ENCODE data around the gene HNRNPLL.

The HNRNPLL gene

DNA sequence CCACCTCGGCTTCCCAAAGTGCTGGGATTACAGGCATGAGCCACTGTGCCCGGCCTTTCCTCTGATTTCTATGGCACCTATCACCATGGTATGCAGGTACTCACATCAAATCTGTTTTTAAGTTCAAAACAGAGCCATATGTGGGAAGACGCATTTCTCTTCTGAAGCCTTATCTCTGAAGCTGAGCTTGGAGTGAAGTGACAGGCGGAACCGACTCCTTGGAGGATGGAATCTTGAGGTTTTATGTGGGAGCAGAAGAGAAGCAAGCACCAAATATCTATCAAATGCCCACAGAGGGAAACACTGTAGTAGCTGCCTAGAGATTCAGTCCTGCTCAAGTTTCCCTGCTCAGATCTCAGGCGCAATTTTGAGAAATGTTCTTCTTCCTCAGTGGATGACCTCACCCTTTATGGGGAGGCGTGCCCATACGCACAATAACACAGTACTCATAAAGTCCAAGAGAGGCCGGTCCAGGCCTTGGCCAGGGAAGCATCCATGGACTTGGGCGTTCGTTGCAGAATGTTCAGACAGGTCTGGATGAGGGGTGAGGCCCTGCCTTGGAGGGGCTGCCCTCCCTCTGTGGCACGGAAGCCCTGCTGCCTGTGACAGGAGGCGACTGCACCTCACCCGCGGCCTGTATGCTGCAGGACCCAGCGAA, 67.9 kb downstream of the HNRNPLL start:
- TF ChIP-seq, protein P1, sequence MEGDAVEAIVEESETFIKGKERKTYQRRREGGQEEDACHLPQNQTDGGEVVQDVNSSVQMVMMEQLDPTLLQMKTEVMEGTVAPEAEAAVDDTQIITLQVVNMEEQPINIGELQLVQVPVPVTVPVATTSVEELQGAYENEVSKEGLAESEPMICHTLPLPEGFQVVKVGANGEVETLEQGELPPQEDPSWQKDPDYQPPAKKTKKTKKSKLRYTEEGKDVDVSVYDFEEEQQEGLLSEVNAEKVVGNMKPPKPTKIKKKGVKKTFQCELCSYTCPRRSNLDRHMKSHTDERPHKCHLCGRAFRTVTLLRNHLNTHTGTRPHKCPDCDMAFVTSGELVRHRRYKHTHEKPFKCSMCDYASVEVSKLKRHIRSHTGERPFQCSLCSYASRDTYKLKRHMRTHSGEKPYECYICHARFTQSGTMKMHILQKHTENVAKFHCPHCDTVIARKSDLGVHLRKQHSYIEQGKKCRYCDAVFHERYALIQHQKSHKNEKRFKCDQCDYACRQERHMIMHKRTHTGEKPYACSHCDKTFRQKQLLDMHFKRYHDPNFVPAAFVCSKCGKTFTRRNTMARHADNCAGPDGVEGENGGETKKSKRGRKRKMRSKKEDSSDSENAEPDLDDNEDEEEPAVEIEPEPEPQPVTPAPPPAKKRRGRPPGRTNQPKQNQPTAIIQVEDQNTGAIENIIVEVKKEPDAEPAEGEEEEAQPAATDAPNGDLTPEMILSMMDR (conservative IDR thresholded peaks at IDR 0.05; ENCODE audit: low read length), result no peak
- no peak overlapping the region for H3K4me3 ChIP-seq (ENCODE audit: low read length)
- DNase-seq (ENCODE audit: low read depth), result no peak

DNA sequence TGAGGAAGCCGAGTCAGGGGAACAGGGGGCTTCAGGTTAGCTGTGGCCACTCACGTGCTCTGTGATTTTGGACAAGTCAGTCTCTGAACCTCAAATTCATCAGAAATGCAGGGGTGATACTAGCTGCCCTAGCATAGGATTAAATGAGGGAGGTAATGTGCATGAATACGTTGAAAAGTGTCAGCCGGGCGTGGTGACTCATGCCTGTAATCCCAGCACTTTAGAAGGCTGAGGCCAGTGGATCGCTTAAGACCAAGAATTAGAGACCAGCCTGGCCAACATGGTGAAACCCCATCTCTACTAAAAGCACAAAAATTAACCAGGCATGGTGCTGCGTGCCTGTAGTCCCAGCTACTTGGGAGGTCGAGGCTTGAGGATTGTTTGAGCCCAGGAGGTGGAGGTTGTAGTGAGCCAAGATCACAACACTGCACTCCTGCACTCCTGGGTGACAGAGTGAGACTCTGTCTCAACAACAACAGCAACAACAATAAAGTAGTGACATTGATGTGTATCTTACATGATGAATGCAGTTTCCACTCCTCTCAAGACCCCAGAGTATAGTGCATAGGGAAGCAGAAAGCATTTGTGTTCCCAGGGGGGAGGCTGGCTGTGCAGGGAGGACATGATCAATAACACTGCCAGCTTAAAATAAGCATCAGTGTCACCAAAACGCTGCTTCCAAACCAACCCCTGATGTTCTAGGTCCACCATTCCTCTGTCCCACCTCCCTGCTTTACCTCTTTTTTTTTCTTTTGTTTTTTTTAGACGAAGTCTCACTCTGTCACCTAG, 68.8 kb downstream of the HNRNPLL start:
- TF ChIP-seq, protein P1 (conservative IDR thresholded peaks at IDR 0.05; ENCODE audit: low read length), result no peak
- DNase-seq (ENCODE audit: low read depth), result no peak

DNA sequence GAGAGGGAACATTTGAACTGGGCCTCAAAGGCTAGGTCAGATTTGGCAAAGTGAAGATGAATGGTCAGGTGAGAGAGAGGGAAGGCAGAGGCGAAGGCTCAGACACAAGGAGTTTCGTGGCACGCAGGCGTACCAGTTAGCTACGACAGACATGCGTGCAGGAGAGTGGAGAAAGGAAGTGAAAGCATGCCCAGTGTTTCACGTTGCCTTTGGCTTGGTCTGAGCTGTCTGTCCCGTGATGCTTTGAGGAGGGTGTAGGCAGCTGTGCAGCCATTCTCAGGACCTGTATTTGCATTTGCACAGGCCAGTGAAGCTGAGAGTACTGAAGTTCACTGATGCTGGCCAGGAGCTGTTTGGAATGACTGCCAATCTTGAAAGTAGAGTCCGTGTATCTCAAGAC, 69.5 kb downstream of the HNRNPLL start:
- H3K4me3 ChIP-seq (ENCODE audit: low read length), result no peak overlapping the region
- TF ChIP-seq, protein P1 (conservative IDR thresholded peaks at IDR 0.05; ENCODE audit: low read length), result no peak
- DNase-seq (ENCODE audit: low read depth), result no peak

More for the DNA sequence above, 68.8 kb downstream of the HNRNPLL start:
- no peak overlapping the region for H3K4me3 ChIP-seq (ENCODE audit: low read length)

DNA sequence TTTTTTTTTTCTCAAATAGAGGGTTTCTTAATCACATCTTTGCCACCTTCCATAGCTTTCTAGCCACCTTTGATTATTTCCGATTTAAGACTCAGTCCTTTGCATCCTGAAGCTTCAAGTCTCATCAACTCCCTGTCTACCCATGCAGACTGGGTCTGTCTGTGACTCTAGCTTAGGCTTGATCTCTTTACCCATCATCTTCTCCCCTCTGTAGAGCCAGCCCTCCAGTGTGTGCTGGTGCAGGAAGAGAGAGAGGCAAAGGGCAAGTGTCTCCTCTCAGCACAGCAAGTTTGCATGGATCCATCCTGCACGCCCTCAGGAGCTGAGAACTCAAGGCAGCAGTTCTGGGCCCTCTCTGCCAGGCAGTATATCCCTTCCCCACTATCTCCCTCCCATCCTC, 70.4 kb downstream of the HNRNPLL start:
- DNase-seq (ENCODE audit: low read depth), result no peak
- H3K4me3 ChIP-seq (ENCODE audit: low read length), result no peak overlapping the region
- TF ChIP-seq, protein P1 (conservative IDR thresholded peaks at IDR 0.05; ENCODE audit: low read length), result no peak

DNA sequence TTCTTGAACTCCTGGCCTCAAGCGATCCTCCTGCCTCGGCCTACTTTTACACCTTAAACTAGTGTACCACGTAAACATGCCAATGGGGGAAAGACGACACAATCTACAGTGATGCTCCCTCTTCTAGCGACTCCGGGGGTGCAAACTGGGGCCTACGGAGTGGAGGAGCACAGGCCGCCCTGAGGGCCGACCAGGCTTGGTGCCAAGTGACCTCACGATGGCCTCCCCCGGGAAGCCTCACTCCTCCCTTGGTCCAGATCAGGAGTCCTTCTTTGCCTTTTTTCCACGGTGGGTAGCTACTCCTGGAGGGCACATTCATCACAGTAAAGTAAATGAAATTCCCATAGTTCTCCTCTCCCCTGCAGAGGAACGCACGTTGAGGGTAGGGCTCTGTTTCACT, 73.5 kb downstream of the HNRNPLL start:
- no peak for DNase-seq (ENCODE audit: low read depth)
- TF ChIP-seq, protein P1 (conservative IDR thresholded peaks at IDR 0.05; ENCODE audit: low read length), result no peak
- H3K4me3 ChIP-seq (ENCODE audit: low read length), result no peak overlapping the region

DNA sequence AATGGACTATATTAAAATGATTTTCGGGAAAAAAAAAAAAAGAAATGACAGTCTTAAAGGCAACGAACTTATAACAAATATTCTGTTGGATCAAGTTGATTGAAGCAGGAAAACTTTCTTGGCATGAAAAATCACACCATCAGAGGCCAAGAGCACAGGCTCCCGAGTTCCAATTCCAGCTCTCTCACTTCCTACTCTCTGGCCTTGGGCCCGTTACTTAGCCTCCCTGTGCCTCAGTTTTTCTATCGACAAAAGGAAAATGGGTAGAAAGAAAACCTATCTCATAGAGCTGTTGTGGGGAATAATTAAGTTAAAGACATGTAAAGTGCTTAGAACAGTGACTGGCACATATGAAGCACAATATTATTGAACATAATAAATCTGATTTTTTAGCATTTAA, 74.2 kb downstream of the HNRNPLL start:
- peak overlapping the region; percentile 59 for H3K4me3 ChIP-seq (ENCODE audit: low read length)
- DNase-seq (ENCODE audit: low read depth), result no peak
- TF ChIP-seq, protein P1 (conservative IDR thresholded peaks at IDR 0.05; ENCODE audit: low read length), result no peak

DNA sequence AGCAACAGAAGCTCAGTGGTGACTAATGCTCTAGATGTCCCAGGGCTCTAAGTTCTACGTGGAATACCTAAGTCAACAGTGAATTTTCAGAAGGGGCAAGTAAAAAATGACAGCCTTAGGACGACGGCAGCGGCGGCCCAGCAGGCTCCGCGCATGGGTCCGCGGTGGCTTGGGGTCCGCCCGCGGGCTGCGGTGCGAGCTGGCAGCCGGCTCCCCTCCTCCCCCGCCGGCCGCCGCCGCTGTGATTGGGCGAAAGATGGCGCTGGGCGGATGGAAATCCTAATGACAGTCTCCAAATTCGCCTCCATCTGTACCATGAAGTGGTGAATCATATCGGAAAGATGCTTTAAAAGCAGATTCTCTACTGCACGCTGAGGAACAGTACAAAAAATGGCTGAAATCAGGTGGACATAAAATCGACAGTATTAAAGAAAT, 74.7 kb downstream of the HNRNPLL start:
- TF ChIP-seq, protein P1 (conservative IDR thresholded peaks at IDR 0.05; ENCODE audit: low read length), result peak; percentile 5; the same call in 1 of the 2 replicates
- H3K4me3 ChIP-seq (ENCODE audit: low read length), result peak overlapping the region; percentile 59
- peak; percentile 50 for DNase-seq (ENCODE audit: low read depth)

Measured in AG10803 (cell line).